ENCODE results near the gene DLG5.

Gene DLG5

GRCh38 chr10:77823811-77824542 is 102.6 kb downstream of the DLG5 start:
- in situ Hi-C loops (cut with MboI; ENCODE audit: low sequenced_read_pairs), result no loop called here

GRCh38 chr10:77821551-77821950 is 105.0 kb downstream of the DLG5 start:
- in situ Hi-C loops (cut with MboI; ENCODE audit: low sequenced_read_pairs), result no loop called here

GRCh38 chr10:77821036-77821435 is 105.5 kb downstream of the DLG5 start:
- in situ Hi-C loops (cut with MboI; ENCODE audit: low sequenced_read_pairs), result no loop called here

GRCh38 chr10:77820349-77820748 is 106.2 kb downstream of the DLG5 start:
- in situ Hi-C loops (cut with MboI; ENCODE audit: low sequenced_read_pairs), result no loop called here

- in situ Hi-C loops (cut with MboI; ENCODE audit: low sequenced_read_pairs), result no loop called here
Measured at GRCh38 chr10:77819210-77820112, 107.1 kb downstream of the DLG5 start.

GRCh38 chr10:77818378-77818777 is 108.2 kb downstream of the DLG5 start:
- in situ Hi-C loops (cut with MboI; ENCODE audit: low sequenced_read_pairs), result no loop called here

GRCh38 chr10:77817541-77817940 is 109.0 kb downstream of the DLG5 start:
- in situ Hi-C loops (cut with MboI; ENCODE audit: low sequenced_read_pairs), result no loop called here

- in situ Hi-C loops (cut with MboI; ENCODE audit: low sequenced_read_pairs), result no loop called here
Measured at GRCh38 chr10:77816311-77816710, 110.2 kb downstream of the DLG5 start.

GRCh38 chr10:77812741-77813140 is 113.8 kb downstream of the DLG5 start:
- in situ Hi-C loops (cut with MboI; ENCODE audit: low sequenced_read_pairs), result no loop called here

- in situ Hi-C loops (cut with MboI; ENCODE audit: low sequenced_read_pairs), result no loop called here
Measured at GRCh38 chr10:77811831-77812430, 114.6 kb downstream of the DLG5 start.

- in situ Hi-C loops (cut with MboI; ENCODE audit: low sequenced_read_pairs), result no loop called here
Measured at GRCh38 chr10:77810446-77811335, 115.9 kb downstream of the DLG5 start.

GRCh38 chr10:77809336-77809735 is 117.2 kb downstream of the DLG5 start:
- in situ Hi-C loops (cut with MboI; ENCODE audit: low sequenced_read_pairs), result no loop called here

- in situ Hi-C loops (cut with MboI; ENCODE audit: low sequenced_read_pairs), result no loop called here
Measured at GRCh38 chr10:77807706-77808105, 118.8 kb downstream of the DLG5 start.

GRCh38 chr10:77806511-77807157 is 119.9 kb downstream of the DLG5 start:
- in situ Hi-C loops (cut with MboI; ENCODE audit: low sequenced_read_pairs), result no loop called here

- in situ Hi-C loops (cut with MboI; ENCODE audit: low sequenced_read_pairs), result no loop called here
Measured at GRCh38 chr10:77805676-77806075, 120.9 kb downstream of the DLG5 start.

GRCh38 chr10:77804371-77804770 is 122.2 kb downstream of the DLG5 start:
- in situ Hi-C loops (cut with MboI; ENCODE audit: low sequenced_read_pairs), result no loop called here

- in situ Hi-C loops (cut with MboI; ENCODE audit: low sequenced_read_pairs), result no loop called here
Measured at GRCh38 chr10:77801474-77802161, 124.9 kb downstream of the DLG5 start.

GRCh38 chr10:77800738-77801266 is 125.8 kb downstream of the DLG5 start:
- in situ Hi-C loops (cut with MboI; ENCODE audit: low sequenced_read_pairs), result no loop called here

GRCh38 chr10:77800320-77800719 is 126.2 kb downstream of the DLG5 start:
- in situ Hi-C loops (cut with MboI; ENCODE audit: low sequenced_read_pairs), result no loop called here

Measured in HL-60/S4 (cell line).